Fibroblast of skin of back (primary cell): ENCODE results near the gene CARD19.

Experiments
- DNase-seq: peaks from one replicate; pipeline ENCODE4 v3.0.0-alpha.2; 2013

The CARD19 gene

DNA sequence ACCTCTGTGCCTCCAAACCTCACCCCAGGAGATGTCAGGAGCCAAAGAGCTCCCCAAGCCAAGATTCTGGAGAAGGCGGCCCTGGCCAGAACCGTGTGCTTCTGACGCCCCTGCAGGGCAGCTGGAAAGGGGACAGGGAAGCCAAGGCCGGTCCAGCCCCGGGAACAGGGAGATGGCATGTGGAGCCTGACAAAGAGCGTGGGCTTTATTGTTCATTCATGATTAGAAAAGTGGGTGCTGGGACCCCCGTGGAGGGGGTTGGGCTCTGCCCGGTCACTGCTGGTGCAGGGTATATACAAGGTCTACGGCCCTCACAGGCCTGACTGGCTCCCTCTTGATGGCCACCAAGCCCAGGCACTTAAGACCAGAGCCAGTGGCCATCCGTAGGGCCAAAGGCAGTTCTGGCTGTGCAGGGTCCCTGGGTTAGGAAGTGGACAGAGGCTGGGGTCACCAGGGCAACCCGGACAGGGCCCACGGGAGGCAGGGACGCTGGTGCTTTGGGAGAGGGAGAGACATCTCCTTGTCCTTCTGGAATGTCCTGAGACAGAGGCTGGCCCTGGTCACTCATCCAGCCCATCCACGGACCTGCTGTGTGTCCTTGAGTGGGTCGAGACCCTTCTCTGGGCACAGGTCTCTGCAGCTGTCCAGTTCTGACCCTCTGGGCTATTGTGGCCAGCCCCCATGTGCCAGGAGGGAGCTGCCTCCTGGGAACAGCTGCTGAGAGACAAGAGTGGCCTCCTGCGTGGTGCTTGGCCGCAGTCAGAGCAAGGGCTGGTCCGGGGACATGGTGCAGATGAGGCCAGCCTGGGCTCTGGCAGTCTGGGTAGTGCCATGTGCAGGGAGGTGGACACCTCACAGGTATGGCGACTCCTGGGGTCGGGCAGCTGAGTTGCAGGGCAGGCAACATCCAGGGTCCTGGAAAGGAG is 25.6 kb downstream of the CARD19 start:
- DNase-seq, result no peak

DNA sequence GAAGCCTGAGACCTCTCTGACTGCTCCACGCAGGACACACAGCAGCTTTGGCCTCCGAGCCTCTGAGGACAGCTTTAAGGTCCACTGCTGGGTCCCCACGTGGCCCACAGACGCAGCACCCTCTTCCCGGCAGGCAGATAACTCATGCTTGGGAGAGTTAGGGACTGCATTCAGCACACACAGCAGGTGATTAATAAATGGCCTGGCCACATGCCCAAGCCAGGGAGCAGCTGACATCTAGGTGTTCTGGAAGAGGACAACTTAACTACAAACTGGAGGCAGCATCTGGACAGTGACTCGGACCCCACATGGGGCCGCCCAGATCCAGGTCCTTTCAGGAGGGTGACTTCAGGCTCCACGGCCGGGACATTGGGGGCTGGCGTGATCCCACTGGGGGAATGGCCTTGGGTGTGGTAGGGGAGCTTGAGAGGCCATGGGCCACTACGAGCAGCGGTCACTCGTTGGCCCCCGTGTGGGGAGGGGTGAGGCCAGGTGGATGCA is 26.8 kb downstream of the CARD19 start:
- DNase-seq, result no peak

DNA sequence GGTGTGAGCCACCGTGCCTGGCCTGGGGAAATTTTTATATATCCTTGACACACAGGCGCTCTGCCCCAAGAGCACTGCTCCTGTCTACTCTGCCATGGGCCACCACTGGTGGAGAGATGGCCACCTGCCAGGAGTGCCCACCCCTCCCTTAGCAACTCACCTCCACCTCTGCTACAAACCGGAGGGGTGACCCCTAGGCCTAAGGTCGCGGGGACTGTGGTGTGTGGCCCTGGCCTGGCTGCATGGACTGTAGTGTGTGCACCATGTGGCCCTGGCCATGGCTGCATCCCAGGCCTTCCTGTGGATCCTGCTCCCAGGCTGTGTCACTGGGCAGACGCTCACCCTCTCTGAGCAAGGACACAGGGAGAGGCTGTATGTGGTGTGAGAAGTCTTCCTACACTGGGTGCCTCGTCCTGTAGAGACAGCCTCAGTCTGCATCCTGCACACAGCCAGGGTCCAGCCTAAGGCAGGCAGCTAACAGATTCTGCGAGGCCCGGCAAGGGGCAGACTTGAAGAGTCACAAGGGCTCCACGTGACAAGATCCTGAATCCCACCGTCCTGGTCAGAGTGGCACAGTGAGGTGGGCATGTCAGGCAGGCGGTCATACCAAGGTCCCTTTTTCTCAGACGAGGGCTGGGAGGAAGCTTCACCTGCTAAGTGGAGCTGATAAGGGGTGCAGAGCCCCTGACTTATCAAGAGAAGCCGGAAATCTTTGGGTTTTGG is 27.7 kb downstream of the CARD19 start:
- no peak for DNase-seq

DNA sequence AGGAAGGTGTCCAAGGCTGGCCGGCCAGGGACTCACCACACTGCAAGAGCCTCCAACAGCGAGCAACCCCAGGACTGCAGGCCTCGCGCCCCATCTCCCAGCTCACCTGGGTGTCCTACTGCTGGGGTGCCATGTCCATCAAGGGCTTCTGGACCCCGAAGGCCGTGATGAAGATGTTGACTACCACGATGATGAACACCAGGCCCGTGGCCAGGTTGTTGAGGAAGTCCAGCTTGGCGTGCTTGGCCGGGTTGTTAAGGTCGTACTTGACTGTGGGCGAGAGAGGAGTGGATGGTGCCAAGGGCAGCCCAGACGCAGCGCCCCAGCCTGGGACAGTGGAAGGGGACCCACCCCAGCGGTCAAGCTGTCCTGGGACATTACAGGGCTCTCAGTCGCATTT is 28.8 kb downstream of the CARD19 start:
- no peak for DNase-seq

DNA sequence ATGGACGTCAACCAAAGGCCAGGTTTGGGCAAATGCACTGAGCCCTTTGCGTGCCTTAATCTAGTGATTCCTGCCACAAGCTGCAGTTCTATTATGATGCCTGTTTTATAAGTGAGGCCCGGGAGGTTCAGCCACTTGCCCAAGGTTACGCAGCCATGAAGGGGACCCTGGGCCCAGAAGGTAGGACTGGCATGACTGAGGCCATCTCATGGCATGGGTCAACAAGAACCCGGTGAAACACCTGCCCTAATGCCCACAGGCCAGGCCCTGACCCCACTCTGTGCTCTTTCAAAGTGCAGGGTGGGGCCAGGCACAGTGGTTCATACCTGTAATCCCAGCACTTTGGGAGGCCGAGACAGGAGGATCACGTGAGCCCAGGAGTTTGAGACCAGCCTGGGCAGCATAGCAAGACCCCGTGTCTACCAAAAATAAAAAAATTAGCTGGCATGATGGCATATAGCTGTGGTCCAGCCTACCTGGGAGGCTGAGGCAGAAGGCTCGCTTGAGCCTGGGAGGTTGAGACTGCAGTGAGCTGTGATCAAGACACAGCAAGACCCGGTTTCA is 29.4 kb downstream of the CARD19 start:
- DNase-seq, result no peak

DNA sequence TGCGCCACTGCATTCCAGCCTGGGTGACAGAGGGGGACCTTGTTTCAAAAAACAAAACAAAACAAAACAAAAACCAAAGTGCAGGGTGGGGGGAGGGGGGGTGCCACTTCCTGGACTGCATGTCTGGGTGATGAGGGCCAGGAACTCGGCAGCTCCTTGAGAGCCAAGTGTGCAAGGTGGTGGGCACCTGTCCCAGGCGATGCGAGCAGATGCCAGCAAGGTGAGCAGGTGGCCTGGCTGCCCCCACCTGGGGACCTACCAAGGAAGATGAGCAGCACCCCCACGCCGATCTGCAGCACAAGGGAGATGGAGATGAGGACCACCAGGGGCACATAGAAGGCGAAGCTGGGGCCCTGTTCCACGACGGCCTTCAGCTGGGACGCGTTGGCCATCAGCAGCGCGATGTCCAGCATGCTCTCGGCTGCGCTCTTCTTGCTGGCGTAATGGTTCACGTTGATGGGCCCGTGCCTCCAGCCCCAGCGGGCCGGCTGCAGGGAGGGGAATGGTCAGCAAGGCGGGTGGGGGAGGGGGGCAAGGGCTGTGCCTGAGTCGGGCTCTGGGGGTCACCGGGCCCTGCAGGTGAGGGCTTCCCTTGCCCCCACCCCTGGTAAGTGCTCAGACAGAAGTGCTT is 30.2 kb downstream of the CARD19 start:
- no peak for DNase-seq

DNA sequence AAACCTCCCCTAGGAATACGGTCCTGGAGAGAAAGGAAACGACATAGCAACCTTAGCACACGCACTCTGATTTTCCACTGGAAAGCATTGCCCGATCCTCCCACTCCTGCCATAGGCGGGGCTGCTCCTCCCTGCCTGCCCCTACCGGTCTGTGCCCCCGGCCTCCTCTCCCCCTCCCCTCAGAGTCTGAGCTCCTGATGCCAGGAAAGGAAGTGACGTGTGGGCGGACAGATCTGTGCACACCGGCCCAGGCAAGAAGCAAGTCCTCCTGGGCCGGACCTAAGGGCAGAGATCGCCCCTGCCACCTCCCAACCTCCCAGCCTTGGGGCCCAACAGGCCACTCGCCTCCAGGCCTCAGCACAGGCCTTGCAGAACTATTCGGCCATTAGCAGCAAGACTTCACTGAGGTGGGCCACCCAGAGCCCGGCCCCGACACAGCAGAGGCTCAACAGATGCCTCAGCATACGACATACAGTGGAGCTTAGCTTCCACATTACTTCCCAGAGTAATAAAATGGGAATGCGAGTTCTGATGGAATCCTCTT is 30.9 kb downstream of the CARD19 start:
- no peak for DNase-seq

DNA sequence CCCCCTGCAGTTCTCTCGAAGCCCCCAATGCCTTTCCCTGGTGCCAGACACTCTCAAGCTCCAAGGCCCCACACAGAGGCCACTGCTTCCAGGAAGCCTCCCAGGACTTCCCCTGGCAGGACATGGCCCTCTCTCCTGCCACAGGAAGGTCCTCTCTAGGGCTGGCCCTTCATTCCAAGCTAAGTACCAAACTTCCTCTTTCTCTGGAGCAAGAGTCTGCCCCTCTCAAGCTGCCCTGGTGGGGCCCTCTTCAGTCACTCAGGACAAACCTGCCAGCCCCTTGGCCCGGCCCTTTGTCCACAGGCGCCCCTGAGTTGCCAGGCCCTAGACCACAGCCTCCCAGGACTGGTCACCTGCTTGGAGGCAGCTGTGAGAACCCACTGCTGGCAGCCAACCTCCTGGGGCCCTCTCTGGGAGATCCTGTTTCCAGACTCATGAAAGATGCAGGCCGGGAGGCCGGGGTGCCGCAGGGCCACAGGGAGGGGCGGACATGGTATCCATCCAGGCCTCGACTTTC is 31.4 kb downstream of the CARD19 start:
- no peak for DNase-seq

DNA sequence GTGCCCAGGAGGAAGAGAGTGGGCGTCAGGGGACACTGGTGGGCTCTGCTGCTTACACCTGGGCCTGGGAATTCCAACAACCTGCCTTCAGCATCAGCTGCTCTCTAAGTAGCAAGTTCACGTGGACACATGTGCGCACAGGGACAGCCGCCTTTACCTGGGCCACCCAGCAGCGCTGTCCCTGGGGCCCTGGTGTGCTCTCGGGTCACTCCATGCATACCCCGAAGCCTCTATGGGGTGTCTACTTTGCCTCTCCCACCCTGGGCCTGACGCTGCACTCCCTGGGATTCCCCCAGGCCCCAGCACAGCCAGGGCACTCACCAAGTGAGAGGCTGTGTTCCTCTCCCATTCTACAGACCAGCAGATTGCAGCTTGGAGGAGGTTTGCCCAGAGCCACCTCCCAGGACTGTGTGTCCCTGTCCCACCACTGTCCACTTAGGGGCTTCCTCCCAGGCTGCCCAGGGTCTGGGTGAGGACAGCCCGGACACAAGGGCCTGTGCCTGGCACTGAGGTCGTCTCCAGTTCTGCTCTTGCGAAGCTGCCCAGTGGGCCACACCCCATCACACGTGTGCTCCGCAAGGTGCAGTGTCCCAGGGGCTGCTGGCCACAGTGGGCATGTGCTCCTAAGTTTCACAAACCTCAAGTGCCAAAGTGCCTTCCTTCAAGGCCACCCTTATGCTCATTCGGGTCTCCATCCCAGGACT is 32.1 kb downstream of the CARD19 start:
- DNase-seq, result no peak

DNA sequence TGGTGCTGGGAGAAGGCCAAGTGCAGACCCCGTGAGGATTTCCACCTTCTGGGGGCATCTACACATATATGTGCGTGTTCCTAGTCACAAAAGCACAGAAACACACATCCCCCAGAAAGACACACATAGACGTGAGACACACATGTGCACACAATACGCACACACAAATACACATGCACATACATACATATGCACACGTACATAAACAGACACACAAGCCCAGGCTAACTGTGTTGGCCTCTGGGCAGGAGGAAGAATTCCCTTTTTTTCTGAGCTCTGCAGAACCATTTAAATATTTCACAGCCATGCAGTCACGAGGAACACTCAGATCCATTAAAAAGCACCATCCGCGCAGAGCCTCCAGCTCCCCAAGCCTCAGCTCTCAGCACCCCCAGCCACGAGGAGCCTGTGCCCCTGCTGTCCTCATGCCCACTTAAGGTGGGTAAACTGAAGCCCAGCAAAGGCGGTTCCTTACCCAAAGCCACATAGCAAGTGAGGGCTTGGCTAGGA is 32.8 kb downstream of the CARD19 start:
- no peak for DNase-seq

DNA sequence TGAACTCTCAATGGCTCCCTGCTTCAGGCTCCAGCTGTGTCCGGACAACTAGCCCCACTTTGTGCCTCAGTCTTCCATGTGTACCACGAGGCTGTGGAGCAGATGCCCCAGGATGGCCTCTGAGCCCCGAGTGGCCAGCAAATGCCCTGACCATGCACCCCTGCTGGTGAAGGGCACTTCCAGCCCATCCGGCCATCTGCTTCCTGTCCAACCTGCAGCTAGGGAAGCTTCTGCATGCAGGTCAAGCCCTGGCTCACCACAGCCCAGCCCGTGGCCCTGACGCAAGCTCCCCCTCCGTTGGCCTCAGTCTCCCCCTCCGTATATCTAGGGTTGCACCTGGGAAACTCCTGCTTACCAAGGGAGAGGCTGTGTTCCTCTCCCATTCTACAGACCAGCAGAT is 33.3 kb downstream of the CARD19 start:
- DNase-seq, result no peak

DNA sequence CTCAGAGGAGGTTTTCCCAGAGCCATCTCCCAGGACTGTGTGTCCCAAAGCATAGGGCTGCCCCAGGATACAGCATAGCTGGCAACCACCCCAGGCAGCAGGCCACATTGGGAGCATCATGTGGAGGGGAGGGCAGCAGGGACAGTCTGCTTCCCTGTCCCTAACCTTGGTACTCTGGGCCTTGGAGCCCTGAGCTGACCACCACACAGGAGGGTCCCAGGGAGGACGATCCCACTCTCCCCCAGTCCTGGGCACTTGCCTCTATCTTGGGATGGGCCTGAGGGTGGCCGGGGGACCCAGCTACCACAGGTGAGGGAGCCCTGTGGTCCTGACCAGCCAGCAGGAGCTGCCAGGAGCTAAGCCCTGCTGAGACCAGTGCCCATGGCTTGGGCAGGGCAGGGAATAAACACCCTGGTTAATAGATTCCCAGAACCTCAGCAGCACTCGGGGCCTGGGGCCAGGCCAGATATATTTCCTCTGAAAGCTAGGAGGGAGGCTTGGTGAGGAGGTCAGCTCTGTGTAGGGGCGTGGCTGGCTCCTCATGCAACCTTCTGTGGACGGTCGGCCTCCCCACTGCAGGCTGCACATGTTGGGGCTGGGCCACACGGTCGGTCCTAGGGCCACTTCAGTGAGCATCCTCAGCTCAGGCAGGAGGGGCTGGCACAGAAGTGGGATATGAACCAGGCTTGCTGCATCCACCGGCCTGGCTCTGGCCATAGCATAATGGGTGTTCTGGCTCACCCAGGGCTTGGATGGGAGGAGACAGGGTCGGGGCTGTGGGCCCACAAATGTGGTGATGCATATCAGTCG is 33.9 kb downstream of the CARD19 start:
- DNase-seq, result no peak

DNA sequence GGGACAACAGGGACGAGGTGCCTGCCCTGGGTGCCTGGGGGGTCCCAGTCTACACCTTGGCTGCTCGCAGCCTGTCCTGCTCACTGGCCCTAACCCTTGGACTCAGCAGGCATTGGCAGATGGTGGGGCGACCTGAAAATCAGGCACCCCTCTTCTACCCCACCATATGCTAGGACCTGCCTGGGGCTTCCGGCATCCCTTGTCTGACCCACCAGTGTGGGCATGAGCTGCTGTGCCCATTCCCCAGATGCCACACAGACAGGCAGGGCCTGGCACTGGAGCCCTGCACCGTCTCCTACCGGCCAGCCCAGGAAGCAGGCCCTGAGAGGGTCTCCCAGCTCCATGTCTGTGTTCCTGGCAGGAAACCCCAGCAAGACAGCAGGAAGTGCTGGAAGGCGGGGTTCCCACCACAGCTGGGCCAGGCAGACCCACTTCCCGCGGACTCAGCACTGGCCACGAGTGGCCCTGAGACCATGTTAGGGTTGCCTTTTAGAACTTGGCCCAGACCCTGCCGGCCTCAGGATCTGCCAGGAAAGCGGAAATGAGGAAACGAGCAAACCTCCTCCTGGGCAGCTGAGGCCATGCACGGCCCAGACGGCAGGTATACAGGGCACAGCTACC is 35.0 kb downstream of the CARD19 start:
- no peak for DNase-seq

DNA sequence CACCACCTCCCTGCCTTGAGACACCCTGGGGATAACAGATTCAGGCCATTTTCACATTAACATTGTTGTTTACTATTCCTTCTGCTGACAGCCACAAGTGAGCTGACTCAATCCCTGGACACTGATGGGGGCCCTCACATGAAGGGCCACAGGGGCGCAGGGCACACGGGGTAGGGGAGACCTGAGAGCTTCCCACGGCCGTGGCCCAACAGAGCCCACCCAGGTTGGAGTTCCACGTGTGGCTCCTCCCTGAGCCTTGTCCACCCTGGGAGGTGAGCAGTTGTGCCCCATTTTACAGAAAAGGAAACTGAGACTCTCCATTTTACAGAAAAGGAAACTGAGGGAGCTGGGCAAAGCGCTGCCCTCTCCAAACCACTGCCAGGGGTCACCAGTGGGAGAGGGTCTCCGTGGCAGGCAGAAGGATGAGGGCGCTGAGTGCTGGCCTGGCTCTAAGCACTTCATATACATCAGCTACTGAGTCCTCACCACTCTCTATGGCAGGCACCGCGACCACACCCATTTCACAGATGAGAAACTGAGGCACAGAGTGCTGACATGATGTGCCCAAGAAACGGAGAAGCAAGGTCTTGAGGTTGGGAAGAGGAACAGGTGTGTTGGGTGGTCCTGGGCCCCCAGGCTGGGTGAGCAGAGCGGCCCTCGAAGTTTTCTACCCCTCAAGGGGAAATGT is 35.7 kb downstream of the CARD19 start:
- DNase-seq, result no peak

DNA sequence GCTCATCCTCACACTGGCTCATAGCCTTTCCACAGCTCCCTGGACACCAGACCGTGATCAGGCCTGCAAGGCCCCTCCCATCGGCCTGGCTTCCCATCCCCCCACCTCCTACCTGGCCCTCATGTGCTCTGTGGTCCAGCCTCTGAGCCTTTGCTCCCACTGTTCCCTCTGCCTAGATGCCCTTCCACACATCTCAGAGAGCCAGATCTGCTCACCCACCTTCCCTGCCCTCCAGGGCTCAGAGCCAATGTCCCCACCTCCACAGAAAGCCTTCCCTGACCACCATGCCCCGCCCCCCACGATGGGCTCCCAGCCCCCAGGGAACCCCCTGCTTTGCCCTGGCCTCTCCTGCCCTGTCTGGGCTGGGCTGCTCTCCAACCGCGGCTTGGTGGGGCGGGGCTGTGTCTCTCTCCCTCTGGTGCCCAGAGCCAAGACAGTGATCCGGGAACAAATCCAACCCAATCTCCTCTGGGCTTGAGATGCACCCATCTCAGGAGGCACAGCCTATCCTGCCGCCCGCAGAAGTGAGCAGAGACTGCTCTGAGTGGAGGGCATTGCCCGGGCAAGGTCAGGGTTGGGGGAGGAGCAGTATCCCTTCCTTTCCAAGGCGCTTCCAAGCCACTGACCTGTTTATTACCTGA is 36.4 kb downstream of the CARD19 start:
- DNase-seq, result no peak

DNA sequence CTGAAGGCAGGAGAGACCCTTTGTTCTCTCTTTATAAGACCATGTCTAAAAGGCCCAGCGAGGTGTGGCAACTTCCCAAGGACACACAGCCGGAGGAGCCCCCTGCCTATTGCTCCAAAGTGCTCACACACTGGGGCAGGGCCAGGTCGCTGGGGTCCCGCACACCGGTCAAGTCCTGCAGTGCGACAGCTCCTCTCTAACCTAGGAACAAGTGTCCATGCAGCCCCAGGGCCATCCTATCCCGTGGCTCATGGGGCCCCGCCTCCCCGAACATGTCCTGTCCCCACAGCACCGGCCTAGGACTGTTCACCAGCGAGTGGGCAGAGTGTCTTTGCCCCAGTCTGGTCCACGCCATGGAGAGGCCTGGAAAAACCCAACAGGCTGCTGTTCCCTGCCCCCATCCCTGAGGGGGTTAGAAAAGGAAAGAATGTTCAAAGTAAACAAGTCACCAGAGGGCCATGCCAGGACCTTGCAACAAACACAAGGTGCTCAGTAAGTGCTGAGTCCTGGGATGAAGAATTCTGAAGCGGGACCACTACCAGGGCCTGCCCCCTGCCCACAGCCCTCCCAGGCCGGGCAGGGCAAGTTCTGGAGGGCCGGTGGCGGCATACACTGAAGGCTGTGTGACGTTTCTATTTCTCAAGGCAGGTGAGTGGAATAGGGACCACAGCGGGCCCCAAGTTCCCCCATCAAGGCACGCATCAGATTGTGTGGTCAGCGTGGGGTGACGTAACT is 37.1 kb downstream of the CARD19 start:
- no peak for DNase-seq

DNA sequence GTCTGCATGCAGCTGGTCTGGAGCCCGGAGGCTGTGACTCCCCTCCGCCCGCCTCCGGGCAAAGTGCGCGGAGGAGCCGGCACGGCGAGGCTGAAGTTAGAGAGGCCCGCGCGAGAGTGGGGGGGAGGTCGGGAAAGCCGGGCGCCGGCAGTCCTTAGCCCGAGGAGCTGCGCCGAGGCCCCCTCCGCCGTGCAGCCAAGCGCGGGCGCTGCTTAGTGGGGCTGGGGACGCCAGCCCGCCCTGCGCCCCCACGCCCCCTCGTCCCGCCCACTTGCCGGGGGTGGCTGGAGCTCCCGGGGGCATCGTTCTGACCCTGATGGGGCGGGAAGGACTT is 37.6 kb downstream of the CARD19 start:
- peak; percentile 58 for DNase-seq

DNA sequence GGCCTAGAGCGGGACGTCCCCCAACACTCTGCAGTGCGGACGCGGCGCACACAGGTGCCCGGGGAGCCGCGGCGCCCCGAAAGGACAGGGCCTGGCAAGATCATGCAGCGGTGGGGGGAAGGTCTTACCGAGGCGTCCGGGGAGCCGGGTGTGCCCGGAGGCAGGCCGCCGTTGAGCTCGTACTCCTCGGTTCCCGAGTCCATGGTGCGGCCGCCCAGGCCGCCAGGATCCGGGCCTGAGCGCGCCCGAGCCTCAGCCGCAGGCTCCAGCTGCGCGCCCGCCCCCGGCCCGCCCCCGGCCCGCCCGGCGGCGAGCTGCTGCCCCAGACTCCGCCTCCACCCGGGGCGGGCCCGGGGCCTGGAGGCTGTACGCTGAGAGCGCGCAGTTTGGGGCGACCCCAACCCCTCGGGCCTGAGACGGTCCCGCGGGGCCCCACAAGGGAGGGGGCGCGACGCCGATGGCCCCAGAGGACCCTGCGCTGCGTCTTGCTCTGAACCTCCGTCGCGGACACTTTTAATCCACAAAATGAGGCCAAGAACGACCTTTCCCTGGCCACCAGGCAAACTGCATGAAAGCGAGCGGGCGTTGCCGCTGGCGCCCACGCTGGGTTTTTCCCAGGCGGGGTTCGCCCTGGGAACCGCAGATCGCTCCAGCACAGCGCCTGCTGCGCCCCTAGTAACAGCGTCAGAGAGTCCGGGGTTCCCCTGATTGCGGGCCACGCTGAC is 38.2 kb downstream of the CARD19 start, which contains the start of gene NINJ1:
NINJ1 (minus strand) TSS at position 237 of the 725 bp plus-strand sequence; CDS start at position 203, 34 bp downstream.
- peak; percentile 63 for DNase-seq
